COLO668 (cell line): Measurements from ENCODE around the gene ADGRG7.

ENCODE experiments used
- DNase-seq: peaks from one replicate; lab custom pipeline; 2025; ENCODE audit not compliant: unreplicated experiment; lab: John Stamatoyannopoulos, UW

ADGRG7 gene

DNA sequence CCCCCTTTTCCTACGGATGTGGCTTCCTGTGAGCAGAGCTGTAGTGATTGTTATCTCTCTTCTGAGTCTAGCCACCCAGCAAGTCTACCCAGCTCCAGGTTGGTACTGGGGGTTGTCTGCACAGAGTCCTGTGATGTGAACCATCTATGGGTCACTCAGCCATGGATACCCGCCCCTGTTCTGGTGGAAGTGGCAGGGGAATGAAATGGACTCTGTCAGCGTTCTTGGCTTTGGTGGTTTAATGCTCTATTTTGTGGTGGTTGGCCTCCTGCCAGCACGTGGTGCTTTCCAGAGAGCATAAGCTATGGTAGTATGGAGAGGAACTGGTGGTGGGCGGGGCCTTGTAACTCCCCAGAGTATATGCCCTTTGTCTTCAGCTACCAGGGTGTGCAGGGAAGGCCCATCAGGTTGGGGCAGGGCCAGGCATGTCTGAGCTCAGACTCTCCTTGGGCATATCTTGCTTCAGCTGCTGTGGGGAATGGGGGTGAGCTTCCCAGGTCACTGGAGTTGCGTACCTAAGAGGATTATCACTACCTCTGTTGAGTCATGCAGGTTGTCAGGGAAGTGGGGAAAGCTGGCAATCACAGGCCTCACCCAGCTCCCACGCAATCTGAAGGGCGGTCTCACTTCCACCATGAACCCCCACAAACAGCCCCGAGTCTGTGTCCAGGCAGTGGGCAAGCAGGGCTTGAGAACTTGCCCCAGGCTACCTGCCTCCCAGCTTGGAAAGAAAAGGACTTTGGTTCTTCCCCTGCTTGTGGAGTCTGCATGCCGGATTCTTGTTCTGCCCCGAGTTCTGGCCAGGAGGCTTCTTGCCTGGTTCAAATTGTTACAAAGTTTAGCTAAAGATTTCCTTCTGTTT is 9.0 kb upstream of the ADGRG7 start:
- DNase-seq = peak; percentile 24

DNA sequence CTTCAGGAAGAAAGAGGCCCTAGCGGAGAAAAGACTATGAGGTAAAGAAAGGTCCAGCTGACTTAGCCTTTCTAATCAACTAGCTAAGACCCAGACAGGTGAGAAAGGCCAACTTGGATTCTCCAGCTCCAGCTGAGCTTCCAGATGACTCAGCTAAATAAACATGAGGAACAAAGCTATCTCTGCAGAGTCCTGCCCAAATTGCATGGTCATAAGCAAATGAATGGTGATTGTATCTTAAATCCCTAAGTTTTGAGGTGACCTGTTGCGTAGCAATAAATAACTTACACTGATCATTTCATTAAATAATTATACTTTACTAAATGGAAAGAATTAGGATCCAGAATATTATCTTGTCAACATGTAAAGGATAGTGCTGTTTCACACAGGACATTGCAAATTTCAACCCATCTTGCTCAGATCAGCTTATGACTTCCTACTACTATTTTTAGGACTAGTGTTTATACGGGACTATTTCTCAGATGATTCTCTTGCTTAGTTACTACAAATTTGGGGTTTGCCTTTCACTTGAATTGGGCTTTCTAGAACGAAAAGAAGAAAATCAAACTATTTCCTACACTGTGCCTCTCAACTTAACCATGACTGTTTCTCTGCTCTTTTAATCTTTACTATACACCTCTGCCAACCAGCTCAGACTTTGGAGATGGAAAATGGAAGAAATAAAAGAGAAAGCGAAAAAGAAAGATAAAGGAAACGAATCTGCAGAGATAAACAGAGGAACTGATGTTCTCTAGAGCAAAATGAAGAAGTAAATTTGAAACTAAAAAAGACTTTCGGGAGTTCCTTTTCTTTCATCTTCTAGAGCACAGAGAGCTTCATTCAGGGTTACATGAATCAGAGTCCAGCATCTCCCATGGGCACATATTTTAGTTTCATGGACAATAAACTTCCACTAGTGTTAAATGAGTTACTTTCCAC is 6.6 kb upstream of the ADGRG7 start:
- DNase-seq = peak; percentile 30

DNA sequence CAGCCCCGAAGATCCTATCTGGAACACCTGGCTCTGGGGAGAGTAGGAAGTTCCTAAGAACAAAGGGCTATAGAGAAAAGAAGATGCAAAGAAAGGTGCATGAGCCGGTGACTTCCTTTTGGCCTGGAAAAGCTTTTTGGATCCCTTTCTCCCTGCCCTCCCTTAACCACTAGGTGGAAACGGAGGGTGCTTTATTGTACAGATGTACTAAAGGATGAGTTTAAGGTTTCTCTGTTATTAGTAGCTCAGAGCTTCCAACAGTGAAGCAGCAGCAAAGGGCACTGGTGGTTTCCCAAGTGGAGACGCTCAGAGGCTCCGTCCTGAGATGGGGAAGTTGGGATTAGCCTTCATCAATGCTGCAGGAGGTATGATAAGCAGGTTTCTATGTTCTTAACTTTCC is 5.9 kb upstream of the ADGRG7 start:
- peak; percentile 9 for DNase-seq

DNA sequence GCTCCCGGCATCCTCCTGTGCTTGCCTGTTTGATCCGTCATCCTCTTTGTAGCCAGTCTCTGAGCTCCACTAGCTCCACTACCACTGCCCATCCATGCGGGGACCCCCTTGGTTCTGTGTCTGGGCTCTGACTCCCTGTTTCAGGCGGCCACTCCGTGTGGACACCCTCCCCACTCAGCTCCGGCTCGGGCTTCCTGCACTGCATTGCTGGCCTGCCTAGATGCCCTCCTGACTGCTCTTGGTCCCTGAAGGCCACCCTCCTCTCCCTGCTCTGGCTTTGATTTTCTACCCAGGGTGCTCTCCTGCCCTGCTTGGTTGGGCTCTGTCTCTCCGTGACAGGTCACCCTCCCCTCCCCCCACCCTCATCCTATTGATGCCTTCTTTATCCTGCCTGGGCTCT is 4.0 kb upstream of the ADGRG7 start:
- DNase-seq = no peak

DNA sequence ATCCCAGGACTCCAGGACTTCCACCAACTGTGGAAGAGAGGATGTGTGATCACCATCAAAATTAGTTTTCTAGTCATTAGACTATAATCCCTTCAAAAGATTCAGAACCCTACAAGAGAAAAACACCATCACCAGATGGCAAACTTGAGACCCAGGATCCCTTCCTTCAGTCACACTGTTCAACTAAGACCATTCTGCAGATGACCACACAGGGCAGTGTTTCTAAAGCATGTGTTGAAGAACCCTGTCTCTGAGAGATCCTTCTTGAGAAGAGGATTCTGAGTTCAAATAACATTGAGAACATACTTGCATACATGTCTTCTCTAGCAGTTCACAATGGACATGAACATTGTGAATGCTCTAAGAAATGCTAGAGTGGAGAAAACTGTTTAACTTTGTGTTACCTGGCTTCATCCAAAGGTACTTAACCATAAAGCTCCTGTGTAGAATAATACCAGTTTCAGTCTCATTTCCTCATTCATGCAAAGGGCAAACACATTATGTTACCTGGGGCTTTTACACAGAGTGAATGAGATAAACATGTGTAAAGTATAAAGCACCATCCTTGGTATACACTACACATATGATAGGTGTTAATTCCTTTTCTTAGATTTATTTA is 2.4 kb upstream of the ADGRG7 start:
- no peak for DNase-seq

DNA sequence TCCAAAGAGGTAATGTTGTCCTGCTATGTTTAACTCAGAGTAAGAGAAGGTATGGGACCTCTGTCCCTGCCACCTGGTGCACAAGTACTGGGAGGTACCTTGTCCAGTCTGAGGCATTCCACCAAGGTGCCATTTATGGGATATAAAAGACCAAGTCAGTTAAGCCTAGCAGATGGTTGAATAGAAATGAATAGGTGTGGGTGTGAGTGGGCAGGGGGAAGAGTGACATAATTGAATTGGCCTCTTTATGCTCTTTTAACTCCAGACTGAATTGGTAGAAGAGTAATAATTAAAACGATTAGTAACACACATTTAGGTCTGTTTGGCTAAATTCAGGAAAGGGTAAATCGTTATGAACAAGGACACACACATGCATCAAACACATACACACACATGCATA is 562 bp downstream of the ADGRG7 start:
- no peak for DNase-seq

DNA sequence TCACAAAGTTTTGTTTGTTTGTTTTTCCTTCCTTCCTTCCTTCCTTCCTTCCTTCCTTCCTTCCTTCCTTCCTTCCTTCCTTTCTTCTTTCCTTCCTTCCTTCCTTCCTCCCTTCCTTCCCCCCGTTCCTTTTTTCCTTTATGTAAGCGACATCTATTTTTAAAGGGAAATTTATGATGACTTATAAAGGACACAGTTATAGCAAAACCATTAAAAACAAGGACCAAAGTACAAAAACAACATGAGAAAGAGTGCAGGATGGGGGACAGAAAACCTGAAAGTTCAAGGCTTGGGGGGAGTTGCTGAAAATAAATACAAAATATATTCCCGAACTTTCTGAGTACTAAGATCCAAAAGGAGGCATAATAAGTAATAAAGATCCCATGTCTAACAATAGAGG is 1.8 kb downstream of the ADGRG7 start:
- no peak for DNase-seq

DNA sequence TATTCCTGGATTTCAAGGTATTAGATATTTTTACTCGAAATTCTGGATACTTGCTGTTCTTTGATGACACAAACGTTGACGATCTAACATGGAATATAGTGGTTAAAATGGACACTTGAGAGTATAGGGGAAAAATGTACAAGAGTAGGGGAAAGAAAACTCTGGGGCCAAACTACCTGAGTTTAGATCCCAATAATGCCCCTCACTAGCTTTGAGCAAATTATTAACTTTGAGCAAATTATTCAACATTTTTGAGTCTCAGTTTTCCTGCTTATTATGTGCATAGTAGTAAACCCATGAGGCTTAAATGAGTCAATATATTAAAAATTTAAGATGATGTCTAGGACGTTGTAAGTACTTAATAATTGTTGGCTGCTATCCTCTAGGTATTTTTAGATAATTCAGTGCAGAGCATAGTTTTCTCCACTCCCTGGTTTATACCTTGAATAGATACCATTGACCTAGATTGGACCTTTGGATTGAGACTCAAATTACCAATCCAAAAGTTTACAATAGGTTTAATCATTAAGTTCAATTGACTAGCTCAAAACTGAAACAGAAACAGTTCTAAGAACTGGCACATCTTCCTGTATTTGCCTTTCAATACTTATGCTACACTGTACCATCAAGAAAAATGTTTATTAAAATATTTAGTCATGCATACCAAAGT is 4.5 kb downstream of the ADGRG7 start:
- no peak for DNase-seq

DNA sequence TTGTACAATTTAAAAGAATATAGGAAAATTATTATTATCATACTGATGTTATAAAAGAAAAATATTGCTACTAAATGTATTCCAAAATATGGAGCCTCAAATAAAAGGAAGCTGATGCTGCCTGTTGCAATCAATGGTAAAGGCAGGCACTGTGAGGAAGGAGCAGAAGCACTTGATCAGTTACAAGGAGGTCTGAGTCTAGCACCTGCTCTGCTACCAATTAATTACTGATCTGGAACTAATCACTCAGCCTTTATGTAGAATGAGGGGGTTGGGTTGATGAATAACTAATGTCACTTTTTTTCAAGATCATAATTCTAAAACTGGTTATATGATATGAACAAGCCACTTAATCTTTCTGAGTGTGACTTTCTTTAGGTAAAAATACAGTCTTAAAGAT is 5.5 kb downstream of the ADGRG7 start:
- DNase-seq = no peak

DNA sequence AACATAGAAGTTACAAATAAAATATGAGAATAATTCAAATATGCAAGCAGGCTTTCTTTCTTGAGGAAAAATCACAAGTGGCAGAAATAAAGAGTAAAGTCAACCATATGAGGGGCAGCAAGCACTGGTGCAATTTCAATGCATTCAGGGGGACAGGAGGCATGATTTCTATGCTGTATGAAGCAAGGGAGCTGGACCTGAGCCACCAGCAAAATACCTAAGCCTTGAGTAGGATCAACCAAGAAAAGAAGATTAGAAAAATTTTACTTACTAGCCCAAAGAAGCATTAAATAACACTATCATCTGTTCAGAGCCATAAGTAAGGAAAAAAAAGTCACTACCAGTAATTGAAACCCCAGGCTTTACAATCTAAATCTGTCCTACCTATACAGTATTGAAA is 6.3 kb downstream of the ADGRG7 start:
- DNase-seq = no peak

DNA sequence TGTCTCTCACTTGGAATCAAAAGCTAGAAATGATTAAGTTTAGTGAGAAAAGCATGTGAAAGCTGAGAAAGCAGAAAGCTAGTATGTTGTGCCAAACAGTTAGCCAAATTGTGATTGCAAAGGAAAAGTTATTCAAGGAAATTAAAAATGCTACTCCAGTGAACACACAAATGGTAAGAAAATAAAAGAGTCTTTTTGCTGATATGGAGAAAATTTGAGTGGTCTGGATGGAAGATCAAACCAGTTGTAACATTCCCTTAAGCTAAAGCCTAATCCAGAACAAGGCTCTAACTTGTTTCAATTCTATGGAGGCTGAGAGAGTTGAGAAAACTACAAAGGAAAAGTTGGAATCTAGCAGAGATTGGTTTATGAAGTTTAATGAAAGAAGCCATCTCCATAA is 11.8 kb downstream of the ADGRG7 start:
- no peak for DNase-seq

DNA sequence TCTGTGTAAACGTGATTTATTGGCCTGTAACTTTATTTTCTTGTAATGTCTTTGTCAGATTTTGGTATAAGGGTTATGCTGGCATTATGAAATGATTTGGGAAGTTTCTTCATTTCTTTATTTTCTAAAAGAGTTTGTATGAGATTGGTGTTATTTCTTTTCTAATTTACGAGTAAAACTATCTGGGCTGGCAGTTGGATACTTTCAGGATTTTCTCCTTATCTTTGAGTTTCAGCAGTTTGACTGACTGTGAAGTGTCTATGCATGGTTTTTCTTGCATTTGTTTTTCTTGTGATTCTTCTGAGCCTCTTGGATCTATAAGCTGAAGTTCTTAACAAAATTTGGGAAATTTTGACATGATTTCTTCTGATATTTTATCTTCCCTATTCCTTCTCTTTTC is 18.1 kb downstream of the ADGRG7 start:
- DNase-seq = no peak

DNA sequence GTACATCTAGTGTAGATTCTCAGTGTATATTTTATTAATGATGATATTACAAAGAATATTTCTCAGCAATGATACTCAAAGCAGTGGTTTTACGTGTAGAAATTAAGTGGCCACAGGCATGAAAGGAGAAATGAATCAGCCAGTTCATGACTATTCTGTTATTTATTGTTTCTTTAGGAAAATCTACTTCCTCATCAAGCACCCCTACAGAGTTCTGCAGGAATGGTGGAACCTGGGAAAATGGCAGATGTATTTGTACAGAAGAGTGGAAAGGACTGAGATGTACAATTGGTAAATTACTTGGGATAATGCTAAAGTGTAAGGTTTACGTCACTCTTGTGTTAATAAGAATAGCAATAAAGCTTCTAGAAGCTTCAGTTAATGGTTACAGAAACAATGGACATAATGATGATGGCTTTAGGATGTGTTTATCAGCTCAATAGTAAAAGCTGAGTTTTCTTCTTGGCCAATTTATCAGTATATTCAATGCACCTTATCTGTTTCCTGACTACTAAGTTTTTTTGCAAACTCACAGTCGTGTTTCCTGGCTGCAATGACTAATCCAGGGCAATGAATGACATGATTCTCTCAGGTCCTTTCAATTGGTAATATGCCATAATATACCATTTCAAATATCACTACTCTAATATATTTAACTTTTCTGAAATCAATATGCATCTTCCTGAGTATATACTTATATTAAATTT is 20.2 kb downstream of the ADGRG7 start:
- DNase-seq = no peak

DNA sequence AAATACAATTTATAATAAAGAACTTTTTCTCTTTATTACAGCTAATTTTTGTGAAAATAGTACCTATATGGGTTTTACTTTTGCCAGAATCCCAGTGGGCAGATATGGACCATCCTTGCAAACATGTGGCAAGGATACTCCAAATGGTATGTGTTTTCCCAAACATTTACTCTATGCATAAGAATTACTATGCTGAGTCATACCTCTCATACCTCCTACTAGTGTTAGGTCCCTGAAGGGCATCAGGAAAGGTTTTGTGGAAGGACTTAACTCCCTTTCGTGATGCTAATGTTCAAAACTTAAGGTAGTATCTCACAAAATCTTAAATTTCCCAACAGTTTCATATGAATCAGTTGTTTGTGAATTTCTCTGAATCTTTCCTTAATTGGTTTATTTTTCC is 21.3 kb downstream of the ADGRG7 start:
- DNase-seq = no peak

DNA sequence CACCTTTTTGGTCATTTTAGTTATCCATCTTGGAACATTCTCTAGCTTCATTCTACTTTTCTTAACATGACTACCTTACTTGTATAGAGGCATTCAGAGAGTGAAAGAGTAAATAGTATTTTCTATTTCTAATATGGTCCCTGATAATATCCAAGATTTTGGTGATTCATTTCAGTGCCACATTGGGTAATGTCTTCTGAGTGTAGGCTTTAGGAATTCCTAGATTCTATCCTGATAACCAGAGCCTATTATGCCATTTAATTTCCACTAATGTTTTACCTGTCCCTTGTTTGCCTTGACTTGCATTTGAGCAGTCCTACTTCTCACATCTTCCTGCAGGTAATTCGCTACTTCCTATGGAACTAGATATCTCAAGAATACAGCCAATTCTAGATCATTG is 21.8 kb downstream of the ADGRG7 start:
- no peak for DNase-seq

DNA sequence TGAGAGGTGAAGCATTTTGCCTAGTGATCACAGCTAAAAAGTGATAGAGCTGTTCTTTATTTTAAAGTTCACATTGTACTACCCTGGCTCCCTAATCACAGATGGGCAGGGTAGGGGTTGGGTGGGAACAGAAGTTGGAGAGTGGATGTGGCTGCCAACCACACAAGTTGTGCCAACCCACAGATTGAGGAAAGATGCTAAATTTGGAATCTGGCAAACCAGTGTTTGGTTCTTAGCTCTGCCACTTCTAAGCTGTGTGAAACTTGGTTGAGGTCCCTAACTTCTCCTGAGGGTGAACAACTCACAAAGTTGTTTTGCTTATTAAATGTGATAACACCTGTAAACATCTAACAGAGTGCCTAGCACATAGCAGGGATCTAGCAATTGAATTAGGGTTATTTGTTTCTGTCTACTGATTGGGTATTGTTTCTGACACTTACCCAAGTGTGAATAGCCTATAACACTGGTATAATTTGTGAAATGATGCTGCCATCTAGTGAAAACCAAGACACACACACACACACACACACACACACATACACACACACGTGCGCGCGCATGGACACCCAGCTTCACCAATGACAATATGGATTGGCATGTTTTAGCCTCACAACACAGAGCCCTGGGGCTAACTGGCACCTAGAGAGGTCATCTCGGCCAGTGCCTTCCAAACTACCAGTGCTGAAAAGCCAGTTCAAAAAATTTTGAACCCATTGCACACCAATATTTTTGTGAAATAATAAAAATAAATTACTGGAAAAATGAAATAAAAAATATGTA is 25.3 kb downstream of the ADGRG7 start:
- peak; percentile 28 for DNase-seq

DNA sequence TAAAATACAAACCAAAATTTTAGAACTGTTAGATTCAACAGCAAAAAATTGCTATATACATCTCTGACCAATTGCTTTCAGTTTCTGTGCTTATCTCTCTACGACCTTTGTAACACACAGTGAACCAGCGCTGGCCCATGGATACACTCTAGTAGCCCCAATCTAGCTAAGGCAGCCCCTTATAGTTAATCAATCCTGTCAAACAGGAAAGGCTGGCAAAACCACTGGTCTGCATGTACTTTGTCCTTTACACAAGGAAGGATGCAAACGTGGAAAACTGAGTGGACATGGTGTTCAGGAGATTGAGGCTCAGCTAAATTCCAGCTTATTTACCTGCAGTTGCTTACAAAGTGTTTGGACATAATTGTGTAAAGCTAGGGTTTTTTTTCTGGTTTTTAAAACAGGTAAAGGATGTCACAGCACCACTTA is 25.9 kb downstream of the ADGRG7 start:
- no peak for DNase-seq

DNA sequence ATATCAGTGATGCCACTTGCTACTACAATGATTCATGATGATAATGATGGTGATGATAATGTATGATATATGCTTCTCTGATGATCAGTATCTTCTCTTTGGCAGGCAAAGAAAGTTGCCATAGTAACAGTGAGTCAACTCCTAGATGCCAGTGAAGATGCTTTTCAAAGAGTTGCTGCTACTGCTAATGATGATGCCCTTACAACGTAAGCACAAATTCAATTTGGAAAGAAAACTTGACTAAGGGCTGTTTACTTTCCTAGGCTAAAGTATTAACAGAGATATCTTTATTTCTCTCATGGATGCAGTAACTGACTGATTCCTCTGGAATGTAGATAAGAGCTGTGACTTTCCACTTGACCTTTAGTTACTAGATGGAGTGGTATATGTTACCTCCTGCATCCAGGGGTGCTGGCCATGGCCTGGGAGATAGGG is 27.8 kb downstream of the ADGRG7 start:
- DNase-seq = no peak

DNA sequence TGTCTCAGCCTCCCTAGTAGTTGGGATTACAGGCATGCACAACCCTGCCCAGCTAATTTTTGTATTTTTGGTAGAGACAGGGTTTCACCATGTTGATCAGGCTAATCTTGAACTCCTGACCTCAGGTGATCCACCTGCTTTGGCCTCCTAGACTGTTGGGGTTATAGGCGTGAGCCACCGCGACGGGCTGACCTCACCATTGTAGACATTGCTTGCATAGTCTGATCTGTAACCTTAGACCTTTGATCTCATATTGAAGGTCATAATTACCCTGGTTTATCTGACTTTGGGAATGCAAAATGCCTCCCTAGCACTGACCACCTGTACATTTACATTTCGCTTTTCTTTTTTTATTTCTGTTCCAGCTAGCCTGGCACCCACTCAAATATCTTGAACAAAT is 31.2 kb downstream of the ADGRG7 start:
- DNase-seq = no peak
